ENCODE results near the gene RTEL1. TPM values are rescaled to one million over a fixed set of nuclear protein-coding genes. Genes with fewer than 3 reads are reported as not detected.
"Not testable (repeated sequence)": the region's sequence is repeated elsewhere in the genome, so short reads cannot be mapped to it uniquely, and the experiment has no call there.

RTEL1 gene
- total RNA-seq, 1 experiment from 2014 or later = 6.4 TPM

DNA sequence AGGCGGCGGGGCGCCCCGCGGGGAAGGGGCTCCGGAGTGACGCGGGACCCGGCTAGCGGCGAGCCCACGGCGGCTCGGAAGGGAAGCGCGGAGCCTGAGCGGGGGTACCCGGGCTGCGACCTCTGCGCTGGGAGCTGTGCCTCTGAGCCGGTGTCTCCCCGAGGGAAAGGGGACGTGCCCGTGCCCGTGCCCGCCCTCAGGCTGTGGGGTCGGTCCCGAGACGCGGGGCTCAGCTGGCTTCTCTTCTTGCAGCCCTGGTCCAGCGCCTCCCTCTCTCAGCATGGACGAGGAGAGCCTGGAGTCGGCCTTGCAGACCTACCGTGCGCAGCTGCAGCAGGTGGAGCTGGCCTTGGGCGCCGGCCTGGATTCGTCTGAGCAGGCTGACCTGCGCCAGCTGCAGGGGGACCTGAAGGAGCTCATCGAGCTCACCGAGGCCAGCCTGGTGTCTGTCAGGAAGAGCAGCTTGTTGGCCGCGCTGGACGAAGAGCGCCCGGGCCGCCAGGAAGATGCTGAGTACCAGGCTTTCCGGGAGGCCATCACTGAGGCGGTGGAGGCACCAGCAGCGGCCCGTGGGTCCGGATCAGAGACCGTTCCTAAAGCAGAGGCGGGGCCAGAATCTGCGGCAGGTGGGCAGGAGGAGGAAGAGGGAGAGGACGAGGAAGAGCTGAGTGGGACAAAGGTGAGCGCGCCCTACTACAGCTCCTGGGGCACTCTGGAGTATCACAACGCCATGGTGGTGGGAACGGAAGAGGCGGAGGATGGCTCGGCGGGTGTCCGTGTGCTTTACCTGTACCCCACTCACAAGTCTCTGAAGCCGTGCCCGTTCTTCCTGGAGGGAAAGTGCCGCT, 50.4 kb downstream of the RTEL1 start:
- H3K79me2 ChIP-seq (ENCODE audit: low read length) = peaks cover 71% of the 10 kb centered on the region

DNA sequence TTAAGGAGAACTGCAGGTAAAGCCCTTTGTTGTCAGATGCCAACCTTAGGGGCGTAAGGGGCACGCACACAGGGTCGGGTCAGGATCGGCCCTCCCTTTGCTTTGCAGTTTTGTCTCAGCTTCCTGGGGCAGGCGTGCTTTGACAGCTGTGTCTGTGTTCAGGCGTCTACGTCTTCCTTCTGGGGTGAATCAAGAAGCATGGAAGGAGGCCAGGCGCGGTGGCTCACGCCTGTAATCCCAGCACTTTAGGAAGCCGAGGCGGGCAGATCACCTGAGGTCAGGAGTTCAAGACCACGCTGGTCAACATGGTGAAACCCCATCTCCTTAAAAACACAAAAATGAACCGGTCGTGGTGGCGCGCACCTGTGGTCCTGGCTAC, 51.0 kb downstream of the RTEL1 start:
- peaks cover 20% of the 10 kb centered on the region for H3K4me1 ChIP-seq (ENCODE audit: low read length)
- no peak overlapping the region for H3K27ac ChIP-seq (ENCODE audit: low read length)
- H3K4me2 ChIP-seq (ENCODE audit: low read depth, low read length, poor library complexity, severe bottlenecking) = peak overlapping the region; percentile 94
- no peak for DNase-seq
- peak overlapping the region; percentile 94 for H3K9ac ChIP-seq (ENCODE audit: low read length)
- no peaks in the 10 kb centered on the region for H3K27me3 ChIP-seq (ENCODE audit: low read length)
- H3K9me3 ChIP-seq (ENCODE audit: low read length) = no peaks in the 10 kb centered on the region
- peaks cover 44% of the 10 kb centered on the region for H3K36me3 ChIP-seq (ENCODE audit: insufficient read depth, low read length)
- H3K9me2 ChIP-seq (replicated peaks; ENCODE audit: insufficient read depth, low read length) = no peaks in the 10 kb centered on the region
- H3K79me2 ChIP-seq (ENCODE audit: low read length) = peaks cover 73% of the 10 kb centered on the region
- peaks cover 13% of the 10 kb centered on the region; the same call in 1 of the 2 replicates for H4K20me1 ChIP-seq (ENCODE audit: insufficient read depth, low read depth, low read length)
- peak overlapping the region; percentile 97 for H3K4me3 ChIP-seq (ENCODE audit: low read length)
- H2AFZ ChIP-seq (ENCODE audit: low read length) = no peak overlapping the region

More for the DNA sequence above, 50.4 kb downstream of the RTEL1 start:
- Histone ChIP-seq H3K9ac (ENCODE audit: low read length) (peak overlapping the region; percentile 94), H3K4me2 (ENCODE audit: low read depth, low read length, poor library complexity, severe bottlenecking) (peak overlapping the region; percentile 94), H2AFZ (ENCODE audit: low read length) (no peak overlapping the region), H3K27ac (ENCODE audit: low read length) (no peak overlapping the region), H4K20me1 (ENCODE audit: insufficient read depth, low read depth, low read length) (peaks cover 13% of the 10 kb centered on the region; the same call in 1 of the 2 replicates), H3K9me3 (ENCODE audit: low read length) (no peaks in the 10 kb centered on the region), H3K4me1 (ENCODE audit: low read length) (peaks cover 20% of the 10 kb centered on the region), H3K36me3 (ENCODE audit: insufficient read depth, low read length) (peaks cover 39% of the 10 kb centered on the region), H3K9me2 (replicated peaks; ENCODE audit: insufficient read depth, low read length) (no peaks in the 10 kb centered on the region), H3K27me3 (ENCODE audit: low read length) (no peaks in the 10 kb centered on the region), H3K4me3 (ENCODE audit: low read length) (peak overlapping the region; percentile 97)
- DNase-seq = no peak

DNA sequence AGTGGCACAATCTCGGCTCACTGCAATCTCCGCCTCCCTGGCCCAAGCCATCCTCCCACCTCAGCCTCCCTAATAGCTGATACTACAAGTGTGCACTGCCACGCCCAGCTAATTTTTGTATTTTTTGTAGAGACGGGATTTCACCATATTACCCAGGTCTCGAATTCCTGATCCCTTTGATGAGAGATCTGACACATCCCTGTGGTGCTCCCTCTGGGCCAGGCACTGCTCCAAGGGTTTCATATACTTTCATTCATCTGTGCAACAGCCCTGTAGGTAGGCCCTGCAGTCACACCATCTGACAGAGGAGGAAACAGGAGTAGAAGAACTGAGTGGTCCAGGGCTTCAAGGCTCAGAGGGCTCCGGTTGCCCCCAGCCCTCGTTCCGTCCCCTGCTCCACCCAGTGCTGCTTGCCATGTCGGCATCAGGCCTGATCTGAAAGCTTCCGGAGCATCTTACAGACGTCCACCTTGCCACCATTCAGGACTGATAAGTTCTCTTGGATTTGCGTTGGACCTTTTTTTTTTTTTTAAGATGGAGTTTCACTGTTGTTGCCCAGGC, 53.1 kb downstream of the RTEL1 start:
- Histone ChIP-seq H2AFZ (ENCODE audit: low read length) (no peak overlapping the region), H3K4me3 (ENCODE audit: low read length) (no peak overlapping the region), H3K4me1 (ENCODE audit: low read length) (peaks cover 17% of the 10 kb centered on the region), H3K9ac (ENCODE audit: low read length) (no peak overlapping the region), H3K27me3 (ENCODE audit: low read length) (no peaks in the 10 kb centered on the region), H3K4me2 (ENCODE audit: low read depth, low read length, poor library complexity, severe bottlenecking) (no peak overlapping the region), H3K27ac (ENCODE audit: low read length) (no peak overlapping the region), H4K20me1 (ENCODE audit: insufficient read depth, low read depth, low read length) (peaks cover 13% of the 10 kb centered on the region; the same call in 1 of the 2 replicates), H3K9me3 (ENCODE audit: low read length) (no peaks in the 10 kb centered on the region), H3K9me2 (replicated peaks; ENCODE audit: insufficient read depth, low read length) (no peaks in the 10 kb centered on the region), H3K36me3 (ENCODE audit: insufficient read depth, low read length) (peaks cover 44% of the 10 kb centered on the region), H3K79me2 (ENCODE audit: low read length) (peaks cover 84% of the 10 kb centered on the region)
- no peak for DNase-seq

DNA sequence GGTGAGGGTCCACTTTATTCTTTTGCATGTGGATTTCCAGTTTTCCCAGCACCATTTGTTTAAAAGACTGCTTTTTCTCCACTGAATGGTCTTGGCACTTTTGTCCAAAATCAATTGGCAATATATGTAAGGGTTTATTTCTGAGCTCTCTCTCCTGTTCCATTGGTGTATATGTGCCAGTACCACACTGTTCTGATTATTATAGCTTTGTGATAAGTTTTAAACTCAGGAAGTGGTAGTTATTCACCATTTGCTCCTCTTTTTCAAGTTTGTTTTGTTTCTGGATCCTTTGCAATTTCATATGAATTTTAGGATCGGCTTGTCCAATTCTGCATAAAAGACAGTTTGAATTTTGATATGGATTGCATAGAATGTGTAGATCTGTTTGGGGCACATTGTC, 54.1 kb downstream of the RTEL1 start:
- H3K4me2 ChIP-seq (ENCODE audit: low read depth, low read length, poor library complexity, severe bottlenecking) = no peak overlapping the region
- no peaks in the 10 kb centered on the region for H3K9me2 ChIP-seq (replicated peaks; ENCODE audit: insufficient read depth, low read length)
- DNase-seq = no peak
- H3K27me3 ChIP-seq (ENCODE audit: low read length) = no peaks in the 10 kb centered on the region
- no peak overlapping the region for H2AFZ ChIP-seq (ENCODE audit: low read length)
- peaks cover 5% of the 10 kb centered on the region; the same call in 1 of the 2 replicates for H4K20me1 ChIP-seq (ENCODE audit: insufficient read depth, low read depth, low read length)
- peaks cover 11% of the 10 kb centered on the region for H3K4me1 ChIP-seq (ENCODE audit: low read length)
- H3K9ac ChIP-seq (ENCODE audit: low read length) = no peak overlapping the region
- peaks cover 50% of the 10 kb centered on the region for H3K36me3 ChIP-seq (ENCODE audit: insufficient read depth, low read length)
- no peak overlapping the region for H3K4me3 ChIP-seq (ENCODE audit: low read length)
- H3K9me3 ChIP-seq (ENCODE audit: low read length) = no peaks in the 10 kb centered on the region
- H3K79me2 ChIP-seq (ENCODE audit: low read length) = peaks cover 81% of the 10 kb centered on the region
- no peak overlapping the region for H3K27ac ChIP-seq (ENCODE audit: low read length)

DNA sequence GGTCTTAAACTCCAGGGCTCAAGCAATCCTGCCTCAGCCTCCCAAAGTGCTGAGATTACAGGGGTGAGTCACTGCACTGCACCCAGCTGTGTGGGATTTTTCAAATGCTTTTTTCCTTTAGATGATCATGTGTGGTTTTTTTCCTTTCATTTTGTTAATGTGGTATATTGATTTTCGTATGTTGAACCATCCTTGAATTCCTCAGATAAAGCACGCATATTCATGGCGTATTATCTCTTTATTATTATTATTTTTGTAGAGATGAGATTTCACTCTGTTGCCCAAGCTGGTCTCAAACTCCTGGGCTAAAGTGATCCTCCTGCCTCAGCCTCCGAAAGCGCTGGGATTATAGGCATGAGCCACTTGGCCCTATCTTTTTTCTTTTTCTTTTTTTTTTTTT, 56.7 kb downstream of the RTEL1 start:
- H3K79me2 ChIP-seq (ENCODE audit: low read length) = peaks cover 75% of the 10 kb centered on the region
- no peaks in the 10 kb centered on the region for H4K20me1 ChIP-seq (ENCODE audit: insufficient read depth, low read depth, low read length)
- no peak overlapping the region for H3K4me2 ChIP-seq (ENCODE audit: low read depth, low read length, poor library complexity, severe bottlenecking)
- peaks cover 65% of the 10 kb centered on the region for H3K36me3 ChIP-seq (ENCODE audit: insufficient read depth, low read length)
- H3K9me3 ChIP-seq (ENCODE audit: low read length) = no peaks in the 10 kb centered on the region
- H2AFZ ChIP-seq (ENCODE audit: low read length) = no peak overlapping the region
- H3K27ac ChIP-seq (ENCODE audit: low read length) = no peak overlapping the region
- no peak for DNase-seq
- H3K4me3 ChIP-seq (ENCODE audit: low read length) = no peak overlapping the region
- H3K4me1 ChIP-seq (ENCODE audit: low read length) = no peaks in the 10 kb centered on the region
- no peaks in the 10 kb centered on the region for H3K27me3 ChIP-seq (ENCODE audit: low read length)
- H3K9ac ChIP-seq (ENCODE audit: low read length) = no peak overlapping the region
- no peaks in the 10 kb centered on the region for H3K9me2 ChIP-seq (replicated peaks; ENCODE audit: insufficient read depth, low read length)

DNA sequence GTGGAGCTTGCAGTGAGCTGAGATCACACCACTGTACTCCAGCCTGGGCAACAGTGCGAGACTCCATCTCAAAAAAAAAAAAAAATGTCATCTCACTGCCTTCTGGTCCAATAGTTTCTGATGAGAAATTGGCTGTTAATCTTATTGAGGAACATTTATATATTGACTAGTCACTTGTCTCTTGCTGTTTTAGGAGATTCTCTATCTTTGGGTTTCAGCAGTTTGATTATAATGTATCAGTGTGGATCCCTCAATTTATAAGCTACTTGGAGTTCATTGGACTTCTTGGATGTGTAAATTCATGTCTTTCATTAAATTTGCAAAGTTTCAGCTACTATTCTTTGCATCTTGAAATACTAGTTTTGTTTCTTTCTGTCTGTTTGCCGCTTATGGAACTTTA, 60.9 kb downstream of the RTEL1 start:
- H3K4me2 ChIP-seq (ENCODE audit: low read depth, low read length, poor library complexity, severe bottlenecking) = no peak overlapping the region
- no peaks in the 10 kb centered on the region for H3K27me3 ChIP-seq (ENCODE audit: low read length)
- no peak overlapping the region for H3K9ac ChIP-seq (ENCODE audit: low read length)
- no peak overlapping the region for H3K4me3 ChIP-seq (ENCODE audit: low read length)
- no peaks in the 10 kb centered on the region for H3K9me3 ChIP-seq (ENCODE audit: low read length)
- H3K4me1 ChIP-seq (ENCODE audit: low read length) = no peaks in the 10 kb centered on the region
- H4K20me1 ChIP-seq (ENCODE audit: insufficient read depth, low read depth, low read length) = no peaks in the 10 kb centered on the region
- H2AFZ ChIP-seq (ENCODE audit: low read length) = no peak overlapping the region
- peaks cover 59% of the 10 kb centered on the region for H3K79me2 ChIP-seq (ENCODE audit: low read length)
- no peaks in the 10 kb centered on the region for H3K9me2 ChIP-seq (replicated peaks; ENCODE audit: insufficient read depth, low read length)
- no peak overlapping the region for H3K27ac ChIP-seq (ENCODE audit: low read length)
- no peak for DNase-seq
- peaks cover 47% of the 10 kb centered on the region for H3K36me3 ChIP-seq (ENCODE audit: insufficient read depth, low read length)

DNA sequence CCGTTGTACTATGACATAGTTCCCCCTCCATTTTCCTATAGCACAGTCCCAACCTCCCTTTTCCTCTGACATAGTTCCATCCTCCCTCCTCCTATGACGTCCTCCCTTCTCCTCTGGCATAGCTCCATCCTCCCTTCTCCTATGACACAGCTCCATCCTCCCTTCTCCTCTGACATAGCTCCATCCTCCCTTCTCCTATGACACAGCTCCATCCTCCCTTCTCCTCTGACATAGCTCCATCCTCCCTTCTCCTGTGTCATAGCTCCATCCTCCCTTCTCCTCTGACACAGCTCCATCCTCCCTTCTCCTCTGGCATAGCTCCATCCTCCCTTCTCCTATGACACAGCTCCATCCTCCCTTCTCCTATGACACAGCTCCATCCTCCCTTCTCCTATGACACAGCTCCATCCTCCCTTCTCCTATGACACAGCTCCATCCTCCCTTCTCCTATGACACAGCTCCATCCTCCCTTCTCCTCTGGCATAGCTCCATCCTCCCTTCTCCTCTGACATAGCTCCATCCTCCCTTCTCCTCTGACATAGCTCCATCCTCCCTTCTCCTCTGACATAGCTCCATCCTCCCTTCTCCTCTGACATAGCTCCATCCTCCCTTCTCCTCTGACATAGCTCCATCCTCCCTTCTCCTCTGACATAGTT, 65.0 kb downstream of the RTEL1 start:
- not testable (repeated sequence) for H2AFZ ChIP-seq (ENCODE audit: low read length); DNase-seq; H3K9me3 ChIP-seq (ENCODE audit: low read length); H3K4me2 ChIP-seq (ENCODE audit: low read depth, low read length, poor library complexity, severe bottlenecking); H3K9ac ChIP-seq (ENCODE audit: low read length); H3K9me2 ChIP-seq (replicated peaks; ENCODE audit: insufficient read depth, low read length); H4K20me1 ChIP-seq (ENCODE audit: insufficient read depth, low read depth, low read length); H3K27me3 ChIP-seq (ENCODE audit: low read length); H3K27ac ChIP-seq (ENCODE audit: low read length); H3K4me1 ChIP-seq (ENCODE audit: low read length); H3K4me3 ChIP-seq (ENCODE audit: low read length)
- peaks cover 22% of the 10 kb centered on the region for H3K36me3 ChIP-seq (ENCODE audit: insufficient read depth, low read length)
- peaks cover 36% of the 10 kb centered on the region for H3K79me2 ChIP-seq (ENCODE audit: low read length)

DNA sequence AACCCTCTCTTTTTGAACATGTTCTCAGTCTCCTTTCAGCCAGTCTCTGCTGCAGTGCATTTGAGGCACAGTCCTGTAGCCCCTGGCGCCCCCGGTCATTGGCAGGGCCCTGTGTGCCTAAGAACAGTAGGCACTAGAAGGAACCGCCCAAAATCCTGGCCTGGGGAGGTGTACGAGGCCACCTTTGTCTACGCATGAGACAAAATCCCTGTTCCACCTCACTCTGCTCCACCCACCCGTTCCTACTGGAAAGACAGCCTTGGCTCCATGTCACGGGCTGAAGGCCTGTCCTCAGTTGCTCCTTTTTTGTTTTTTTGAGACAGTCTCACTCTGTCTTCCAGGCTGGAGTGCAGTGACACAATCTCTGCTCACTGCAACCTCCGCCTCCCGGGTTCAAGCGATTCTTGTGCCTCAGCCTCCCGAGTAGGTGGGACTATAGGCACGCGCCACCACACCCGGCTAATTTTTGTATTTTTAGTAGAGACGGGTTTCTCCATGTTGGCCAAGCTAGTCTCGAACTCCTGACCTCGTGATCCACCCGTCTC, 72.1 kb downstream of the RTEL1 start:
- H3K27ac ChIP-seq (ENCODE audit: low read length); H3K9ac ChIP-seq (ENCODE audit: low read length); DNase-seq; H3K9me2 ChIP-seq (replicated peaks; ENCODE audit: insufficient read depth, low read length); H3K27me3 ChIP-seq (ENCODE audit: low read length); H3K9me3 ChIP-seq (ENCODE audit: low read length); H4K20me1 ChIP-seq (ENCODE audit: insufficient read depth, low read depth, low read length); H3K4me3 ChIP-seq (ENCODE audit: low read length); H3K4me2 ChIP-seq (ENCODE audit: low read depth, low read length, poor library complexity, severe bottlenecking); H3K36me3 ChIP-seq (ENCODE audit: insufficient read depth, low read length); H2AFZ ChIP-seq (ENCODE audit: low read length); H3K4me1 ChIP-seq (ENCODE audit: low read length): not testable (repeated sequence)
- H3K79me2 ChIP-seq (ENCODE audit: low read length) = peaks cover 22% of the 10 kb centered on the region
